ENCODE measurements around the gene RCAN1.
"Not testable (repeated sequence)": the region's sequence is repeated elsewhere in the genome, so short reads cannot be mapped to it uniquely, and the experiment has no call there.

The RCAN1 gene

DNA sequence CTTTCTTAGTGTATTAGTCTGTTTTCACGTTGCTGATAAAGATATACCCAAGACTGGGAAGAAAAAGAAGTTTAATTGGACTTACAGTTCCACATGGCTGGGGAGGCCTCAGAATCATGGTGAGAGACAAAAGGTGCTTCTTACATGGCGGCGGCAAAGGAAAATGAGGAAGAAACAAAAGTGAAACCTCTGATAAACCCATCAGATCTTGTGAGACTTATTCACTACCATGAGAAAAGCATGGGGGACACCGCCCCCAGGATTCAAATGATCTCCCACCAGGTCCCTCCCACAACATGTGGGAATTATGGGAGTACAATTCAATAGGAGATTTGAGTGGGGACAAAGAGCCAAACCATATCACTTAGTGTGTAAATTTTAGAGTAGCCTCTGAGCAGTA, 46.1 kb downstream of the RCAN1 start:
- DNase-seq (ENCODE audit: low spot score) = not testable (repeated sequence)

DNA sequence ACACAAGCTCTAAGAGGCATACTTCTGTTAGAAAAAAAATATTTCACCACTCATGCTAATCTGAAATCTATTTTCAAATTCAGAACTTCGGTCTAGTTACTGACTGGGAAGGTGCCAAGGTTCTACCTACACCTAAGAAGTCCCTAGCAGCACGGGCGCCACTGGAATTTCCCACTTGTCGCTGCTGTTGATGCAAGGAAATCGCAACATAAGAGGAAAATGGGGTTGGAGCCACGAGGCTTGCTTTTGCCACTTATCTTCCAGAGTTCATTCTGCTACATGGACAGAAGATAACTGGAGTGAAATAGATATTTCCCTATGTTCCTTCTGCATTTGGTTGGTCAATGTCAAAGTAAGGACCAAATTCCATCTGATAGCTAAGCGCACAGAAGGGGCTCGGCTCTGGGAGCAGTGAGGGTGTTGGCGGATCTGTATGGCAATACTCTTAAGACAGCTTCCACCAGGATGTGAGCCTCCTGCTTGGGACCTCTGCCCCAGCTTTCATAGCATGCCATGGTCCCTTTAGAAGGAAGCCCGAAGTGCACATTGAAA, 47.2 kb downstream of the RCAN1 start:
- no peak for DNase-seq (ENCODE audit: low spot score)

DNA sequence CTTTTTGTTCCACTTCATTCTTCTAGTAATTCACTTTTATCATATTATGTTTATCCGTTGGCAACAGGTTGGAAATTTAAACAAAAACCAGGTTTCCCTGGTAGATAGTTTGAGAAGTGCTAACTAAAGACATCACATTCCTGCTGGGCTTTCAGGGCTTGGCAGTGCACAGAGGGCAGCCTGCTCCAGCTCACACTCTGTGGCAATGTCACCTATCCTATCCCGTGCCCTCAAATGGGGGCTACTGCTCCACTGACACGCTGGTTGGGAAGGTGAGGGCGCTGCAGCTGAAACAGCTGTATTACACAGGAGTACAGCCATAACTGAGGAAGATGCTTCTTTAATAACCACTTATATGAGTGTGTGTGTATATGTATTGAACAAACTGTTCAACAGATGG, 49.7 kb downstream of the RCAN1 start:
- DNase-seq (ENCODE audit: low spot score) = no peak

DNA sequence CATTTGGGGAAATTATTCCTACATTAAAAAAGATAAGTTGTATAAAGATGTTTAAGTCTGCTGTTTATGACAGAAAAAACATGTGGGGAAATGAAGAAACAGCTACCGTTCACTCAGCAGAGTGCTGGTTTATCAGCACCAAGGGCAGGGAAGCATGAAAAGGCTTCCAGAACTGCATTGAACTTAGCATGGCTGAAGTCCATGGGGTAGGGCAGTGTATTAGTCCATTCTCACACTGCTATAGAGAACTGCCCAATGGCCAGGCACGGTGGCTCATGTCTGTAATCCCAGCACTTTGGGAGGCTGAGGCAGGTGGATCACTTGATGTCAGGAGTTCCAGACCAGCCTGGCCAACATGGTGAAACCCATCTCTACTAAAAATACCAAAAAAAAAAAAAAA, 51.5 kb downstream of the RCAN1 start:
- not testable (repeated sequence) for DNase-seq (ENCODE audit: low spot score)

DNA sequence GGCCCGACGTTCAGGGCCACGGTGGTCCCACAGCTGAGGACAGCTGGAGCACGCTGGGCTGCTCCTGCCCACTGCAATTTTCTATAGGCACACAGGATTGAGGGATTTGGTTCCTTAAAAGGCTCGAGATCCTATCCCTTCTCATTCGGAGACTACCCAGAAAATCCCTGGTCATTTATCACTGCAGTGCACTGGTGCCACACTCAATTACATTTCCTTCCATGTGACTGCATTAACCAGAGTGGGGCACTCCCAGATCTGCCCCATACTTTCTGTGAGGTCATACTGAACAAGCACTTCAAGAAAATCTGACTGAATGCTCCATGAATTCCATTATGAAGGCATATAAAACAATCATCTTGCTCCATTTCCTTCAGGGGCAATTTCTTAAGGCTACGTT, 53.1 kb downstream of the RCAN1 start:
- no peak for DNase-seq (ENCODE audit: low spot score)

DNA sequence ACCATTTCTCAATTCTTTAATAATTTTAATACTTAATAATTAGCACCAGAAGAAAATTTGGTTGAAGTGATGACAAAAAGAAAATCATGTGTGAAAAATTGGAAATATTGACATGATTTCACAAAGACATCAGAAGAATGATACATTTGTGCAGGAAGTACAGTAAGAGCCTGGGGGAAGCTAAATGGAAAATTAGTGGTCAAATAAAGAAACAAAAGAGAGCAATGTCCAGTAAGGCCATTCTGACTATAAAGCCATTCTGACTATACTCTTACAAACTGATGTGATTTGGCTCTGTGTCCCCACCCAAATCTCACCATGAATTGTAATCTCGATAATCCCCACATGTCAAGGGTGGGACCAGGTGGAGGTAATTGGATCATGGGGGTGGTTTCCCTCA, 54.3 kb downstream of the RCAN1 start:
- no peak for DNase-seq (ENCODE audit: low spot score)

DNA sequence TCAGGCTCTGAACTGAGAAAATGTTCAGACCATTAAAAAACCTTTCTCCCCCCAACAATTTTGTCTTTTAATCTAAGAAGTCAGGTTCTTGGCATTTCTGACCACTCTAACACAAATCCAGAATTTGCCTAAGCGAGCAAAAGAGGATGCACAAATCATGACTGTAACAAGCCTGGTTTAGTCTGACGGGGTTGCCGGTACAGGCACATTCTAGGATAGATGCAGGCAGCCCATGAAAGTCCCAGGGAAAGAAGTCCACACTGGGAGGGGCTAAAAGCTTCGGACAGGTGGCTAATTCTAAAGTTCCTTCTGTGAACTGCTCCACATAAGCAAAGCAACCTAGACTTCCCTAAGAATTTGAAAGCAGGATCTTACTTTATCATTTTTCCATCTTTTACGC, 54.9 kb downstream of the RCAN1 start:
- DNase-seq (ENCODE audit: low spot score) = no peak

DNA sequence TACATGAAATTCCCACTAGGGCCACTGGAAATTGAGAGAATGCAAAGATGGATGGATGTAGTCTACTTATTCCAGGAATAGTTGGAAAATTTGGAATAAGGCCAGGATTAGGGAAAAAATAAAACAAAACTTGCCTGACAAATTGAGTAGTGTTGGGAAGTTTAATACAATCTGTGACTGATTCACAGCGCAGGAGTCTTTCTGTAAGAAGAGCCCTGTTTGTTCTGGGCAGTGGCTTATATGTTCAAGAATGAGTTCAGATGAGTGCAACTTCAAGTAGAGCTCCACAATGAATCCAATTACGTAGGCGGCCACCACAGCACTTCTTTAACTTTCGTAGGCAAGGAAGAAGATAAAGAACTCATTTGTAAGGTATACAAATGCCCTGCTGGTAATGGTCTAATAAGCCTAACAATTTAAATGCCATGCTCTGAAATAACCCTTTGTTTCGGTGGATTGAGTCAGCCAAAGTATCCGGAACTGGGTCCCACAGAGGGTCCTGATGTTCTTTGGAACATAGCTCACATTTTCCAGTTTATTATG, 55.8 kb downstream of the RCAN1 start:
- DNase-seq (ENCODE audit: low spot score) = no peak

DNA sequence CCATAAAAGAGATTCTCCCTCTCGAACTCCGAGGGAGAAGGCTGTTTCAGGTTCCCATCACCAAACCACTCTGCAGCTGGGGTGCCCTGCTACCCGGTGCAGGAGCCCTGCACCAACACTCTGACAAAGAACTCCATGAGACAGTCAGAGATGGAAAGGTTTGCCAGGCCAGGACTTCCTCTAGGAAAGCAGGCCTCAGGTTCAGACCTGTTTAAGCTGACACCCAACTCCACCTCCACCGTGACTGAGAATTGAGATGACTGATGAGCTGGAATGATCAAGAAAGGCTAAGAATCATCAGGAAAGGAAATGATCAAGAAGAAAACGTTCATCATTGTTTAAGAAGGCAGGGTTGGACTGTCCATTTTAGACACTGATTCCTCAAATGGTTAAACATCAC, 56.7 kb downstream of the RCAN1 start:
- DNase-seq (ENCODE audit: low spot score) = no peak

DNA sequence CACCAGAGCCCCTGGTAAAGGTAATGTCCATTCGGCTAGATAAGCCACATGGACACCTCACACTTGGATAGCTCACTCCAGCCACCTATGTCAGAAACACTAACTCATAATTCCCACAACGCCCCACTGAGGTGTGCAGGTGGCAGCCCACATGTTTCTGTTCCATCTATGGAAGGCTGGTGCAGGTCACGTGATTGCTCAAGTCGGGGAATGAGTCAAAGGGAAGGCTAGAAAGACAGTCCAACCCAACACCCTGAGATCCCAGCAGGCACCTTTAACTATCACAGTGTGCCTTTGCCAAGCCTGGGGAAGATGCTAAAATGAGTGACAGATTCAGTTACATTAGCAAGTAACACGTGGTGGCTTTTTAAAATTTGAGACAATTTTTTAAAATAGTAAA, 57.7 kb downstream of the RCAN1 start:
- DNase-seq (ENCODE audit: low spot score) = no peak

DNA sequence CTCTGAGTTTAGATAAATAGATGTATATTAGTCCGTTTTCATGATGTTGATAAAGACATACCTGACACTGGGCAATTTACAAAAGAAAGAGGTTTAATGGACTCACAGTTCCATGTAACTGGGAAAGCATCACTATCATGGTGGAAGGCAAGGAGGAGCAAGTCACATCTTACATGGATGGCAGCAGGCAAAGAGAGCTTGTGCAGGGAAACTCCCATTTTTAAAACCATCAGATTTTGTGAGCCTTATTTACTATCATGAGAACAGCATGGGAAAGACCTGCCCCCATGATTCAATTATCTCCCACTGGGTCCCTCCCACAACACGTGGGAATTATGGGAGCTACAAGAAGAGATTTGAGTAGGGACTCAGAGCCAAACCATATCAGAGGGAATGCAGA, 60.2 kb downstream of the RCAN1 start:
- DNase-seq (ENCODE audit: low spot score) = not testable (repeated sequence)

DNA sequence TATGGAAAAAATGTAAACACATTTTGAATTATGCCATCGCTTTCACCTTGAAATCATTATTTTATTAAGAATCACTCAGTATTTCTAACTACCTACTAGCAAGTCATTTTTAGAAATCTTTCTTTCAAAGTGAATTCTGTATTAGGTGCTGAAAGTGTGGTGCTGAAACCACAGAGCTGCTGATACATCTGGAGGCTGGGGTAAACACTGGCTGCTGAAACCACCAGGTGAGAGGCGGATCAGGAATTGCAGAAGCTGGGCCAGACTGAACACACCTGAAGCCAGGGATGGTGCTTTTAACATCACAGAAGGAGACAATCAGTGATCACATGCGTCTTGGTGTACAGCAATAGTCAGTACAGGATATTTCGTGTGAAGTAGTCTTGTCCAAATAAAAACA, 60.7 kb downstream of the RCAN1 start:
- DNase-seq (ENCODE audit: low spot score) = no peak

DNA sequence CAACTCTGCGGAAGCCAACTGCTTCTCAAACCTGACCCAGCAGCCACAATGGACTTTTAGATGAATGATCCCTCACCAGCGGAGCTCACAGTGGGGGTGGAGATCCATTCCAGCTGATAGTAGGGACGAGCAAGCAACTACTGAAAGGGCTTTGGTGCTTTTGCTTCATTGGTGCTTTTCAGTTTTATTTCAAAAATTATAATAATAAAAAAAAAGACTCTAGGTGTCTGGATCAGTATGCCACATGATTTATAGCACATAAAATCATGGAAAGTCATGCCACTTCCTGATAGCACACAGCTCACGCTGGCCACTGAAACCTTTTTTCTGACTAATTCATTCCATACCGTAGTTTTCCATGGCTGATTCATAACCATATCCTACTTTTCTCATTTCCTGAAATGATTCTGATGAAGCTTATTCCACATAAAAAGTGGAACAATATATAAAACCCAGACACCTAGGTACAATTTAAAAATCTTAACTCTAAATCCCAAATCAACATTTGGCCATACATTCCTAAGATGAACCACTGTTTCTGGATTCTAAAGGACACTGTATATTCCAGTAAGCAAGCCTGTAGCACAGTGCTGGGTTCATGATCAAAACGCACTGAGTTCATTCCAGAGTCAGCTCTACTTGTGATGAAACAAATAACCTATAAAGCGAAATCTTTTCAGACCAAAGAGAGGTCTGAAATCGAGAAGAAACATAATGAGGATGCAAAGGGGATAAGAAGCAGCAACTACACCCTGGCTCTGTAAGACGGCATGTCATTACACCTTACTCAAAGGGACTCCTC, 61.6 kb downstream of the RCAN1 start:
- no peak for DNase-seq (ENCODE audit: low spot score)

DNA sequence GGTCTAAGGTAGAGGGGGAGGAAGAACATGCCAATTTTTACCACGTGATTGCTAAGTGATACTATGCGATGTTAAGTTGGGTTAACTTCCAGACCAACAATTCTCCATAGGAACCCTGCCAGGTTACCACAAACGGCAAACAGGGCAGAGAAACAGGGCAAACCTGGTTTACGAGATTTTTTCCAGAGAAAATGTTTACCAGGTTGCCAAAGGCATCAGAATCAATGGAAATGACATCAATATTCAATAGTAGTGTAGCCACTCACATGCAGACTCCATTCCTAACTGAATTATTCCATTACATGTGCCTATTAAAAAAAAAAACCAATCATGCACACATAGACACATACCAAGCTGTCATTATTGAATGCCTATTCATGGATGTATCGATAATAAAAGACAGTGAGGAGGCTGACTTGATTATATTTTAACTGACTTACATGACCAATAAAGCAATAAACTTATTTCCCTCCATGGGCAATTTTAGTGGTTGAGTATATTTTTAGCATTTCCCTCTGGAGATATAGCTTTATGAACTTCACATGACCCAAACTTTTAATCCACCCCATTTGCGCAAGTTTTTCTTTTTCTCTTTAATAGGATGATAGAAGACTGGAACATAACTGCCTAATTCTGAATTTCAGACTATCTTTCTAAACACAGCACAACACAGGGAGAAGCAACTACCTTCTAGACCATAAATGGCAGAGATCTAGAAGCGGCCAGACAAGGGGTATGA, 62.4 kb downstream of the RCAN1 start:
- DNase-seq (ENCODE audit: low spot score) = no peak

DNA sequence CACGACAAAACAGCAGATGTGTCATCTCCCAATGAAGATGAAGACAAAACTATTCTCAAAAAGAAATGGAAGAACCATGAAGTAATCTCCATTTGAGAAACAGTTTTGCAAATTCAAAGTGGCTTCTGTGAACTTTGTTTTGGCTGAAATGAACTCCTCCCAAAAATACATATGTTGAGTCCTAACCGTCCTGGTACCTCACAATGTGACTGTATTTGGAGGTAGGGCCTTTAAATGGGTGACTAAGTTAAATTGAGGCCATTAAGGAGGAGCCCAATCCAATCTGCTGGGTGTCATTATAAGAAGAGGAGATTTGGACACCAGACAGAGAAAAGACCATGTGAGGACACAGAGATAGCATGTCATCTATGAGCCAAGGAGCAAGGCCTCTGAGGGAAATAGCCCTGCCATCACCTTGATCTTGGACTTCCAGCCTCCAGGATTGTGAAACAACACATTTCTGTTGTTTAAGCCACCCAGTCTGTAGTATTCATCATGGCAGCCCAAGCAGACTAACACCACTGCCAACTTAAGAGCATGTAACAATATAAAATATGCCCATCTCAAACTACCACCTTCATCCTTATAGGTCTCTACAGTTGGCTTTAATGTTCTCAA, 64.6 kb downstream of the RCAN1 start:
- no peak for DNase-seq (ENCODE audit: low spot score)

DNA sequence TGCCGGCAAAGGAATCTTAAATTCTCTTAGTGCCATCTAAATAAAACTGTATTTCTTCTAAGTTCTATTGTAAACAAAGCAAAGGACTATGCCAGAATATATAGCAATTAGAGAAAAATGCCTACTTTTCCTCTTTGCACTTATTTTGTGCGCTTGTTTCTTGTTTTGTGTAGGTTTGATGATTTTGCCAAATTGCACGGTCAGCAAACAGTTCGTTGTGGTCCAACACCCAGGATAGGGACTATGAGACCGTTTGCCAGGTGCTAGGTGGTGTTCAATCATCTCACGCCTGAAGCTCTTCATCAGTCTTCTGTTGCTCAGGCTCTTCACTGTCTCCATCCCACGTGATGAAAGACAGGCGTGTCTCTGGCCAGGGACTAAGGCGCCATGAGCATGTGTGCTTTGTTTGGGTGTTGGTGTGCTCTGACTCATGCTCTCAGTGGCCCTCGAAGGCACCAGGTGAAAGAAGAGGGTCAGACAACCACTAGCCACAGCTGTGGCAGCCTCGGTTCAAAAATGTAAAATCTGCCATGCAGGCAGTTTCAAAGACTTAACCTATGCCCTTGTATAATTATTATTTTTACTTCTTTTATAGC, 66.0 kb downstream of the RCAN1 start:
- DNase-seq (ENCODE audit: low spot score) = no peak

DNA sequence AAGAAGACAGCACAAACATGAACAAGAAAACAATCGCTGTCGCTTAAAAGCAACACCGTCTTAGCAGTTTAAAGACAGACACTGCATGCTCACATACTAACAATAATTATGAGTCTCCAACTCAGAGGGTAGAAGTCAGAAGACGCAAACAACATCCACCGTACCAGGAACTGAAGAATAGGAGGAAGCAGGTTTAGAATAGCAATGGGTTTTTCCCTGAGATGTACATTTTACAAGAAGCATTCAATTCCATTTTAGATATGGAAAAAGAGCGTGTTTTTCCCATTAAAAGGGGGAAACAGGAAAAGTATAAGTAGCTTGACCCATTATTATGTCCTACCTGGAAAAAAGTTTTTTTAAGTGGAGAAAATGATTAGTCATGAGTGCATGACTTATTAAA, 68.4 kb downstream of the RCAN1 start:
- no peak for DNase-seq (ENCODE audit: low spot score)

DNA sequence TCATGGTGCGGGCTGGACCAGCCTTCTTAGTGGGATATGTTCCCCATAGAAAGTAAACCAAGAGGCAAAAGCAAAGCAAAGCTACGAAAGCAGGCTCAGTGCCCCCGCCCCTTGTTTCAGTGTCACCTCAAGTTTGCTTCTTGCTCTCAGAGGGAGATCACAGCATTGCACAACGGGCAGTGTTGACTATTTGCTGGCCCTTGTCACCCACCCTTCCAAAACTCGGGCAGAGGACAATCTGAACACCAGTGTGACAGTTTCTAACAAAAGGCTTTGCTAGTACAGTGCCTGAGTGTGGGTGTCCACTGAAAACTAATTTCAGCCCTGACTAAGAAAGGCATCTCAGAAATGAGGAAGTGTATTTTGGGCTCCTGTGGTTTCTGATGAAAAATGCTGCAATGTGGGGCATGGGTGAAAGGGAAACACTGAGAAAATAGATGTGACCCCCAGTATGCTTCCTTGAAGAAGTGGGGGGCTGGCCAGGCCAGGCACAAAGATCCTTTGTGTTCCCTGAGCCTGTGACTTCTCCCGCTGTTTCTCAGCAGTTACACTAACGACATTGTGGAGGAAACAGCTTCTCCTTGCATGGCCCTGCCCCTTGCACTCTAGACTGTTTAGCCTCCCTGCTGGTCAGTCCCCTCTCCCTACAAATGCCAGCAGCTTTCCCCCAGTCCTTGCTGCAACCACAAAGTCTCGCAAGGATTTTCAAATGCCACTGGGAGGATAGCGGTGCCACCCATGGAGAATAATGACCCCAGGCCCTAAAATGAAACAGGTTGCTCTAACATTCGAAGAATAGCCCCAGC, 69.6 kb downstream of the RCAN1 start:
- peak; percentile 55 for DNase-seq (ENCODE audit: low spot score)

DNA sequence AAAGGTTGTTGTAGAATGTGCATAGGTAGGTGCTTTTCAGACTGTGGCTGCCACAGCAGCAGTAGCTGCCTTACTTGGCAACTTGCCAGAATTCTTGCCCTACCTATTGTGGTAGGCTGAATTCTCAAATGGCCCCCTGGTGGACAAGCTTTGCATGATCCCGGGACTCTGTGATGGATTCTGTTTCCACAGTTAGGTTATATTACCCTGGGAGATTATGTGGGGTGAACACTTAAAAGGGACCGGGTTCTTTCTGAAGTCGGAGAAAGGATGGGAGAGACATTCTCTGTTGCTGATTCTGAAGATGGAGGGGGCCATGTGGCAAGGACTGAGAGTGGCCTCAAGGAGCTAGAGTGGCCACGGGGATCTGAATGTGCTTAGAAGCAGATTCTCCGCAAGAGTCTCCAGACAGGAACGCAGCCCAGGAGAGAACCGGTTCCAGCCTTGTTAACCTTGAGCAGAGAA, 70.8 kb downstream of the RCAN1 start:
- DNase-seq (ENCODE audit: low spot score) = peak; percentile 78

DNA sequence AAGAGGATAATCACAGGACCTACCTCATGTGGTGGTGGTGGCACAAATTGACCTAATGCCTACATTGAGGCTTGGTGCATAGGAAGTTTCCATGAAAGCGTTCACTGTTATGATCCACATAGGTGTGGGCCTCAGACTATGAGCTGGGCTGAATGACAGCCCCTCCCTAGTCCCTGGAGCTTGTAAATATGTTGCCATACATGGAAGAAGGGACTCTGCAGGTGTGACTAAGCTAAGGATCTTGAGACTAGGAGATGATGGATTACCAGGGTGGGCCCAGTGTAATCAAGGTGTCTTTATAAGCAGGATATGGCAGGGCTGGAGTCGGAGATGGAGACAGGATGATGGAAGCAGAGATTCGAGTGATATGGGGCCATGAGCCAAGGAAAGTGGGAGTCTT, 71.9 kb downstream of the RCAN1 start:
- no peak for DNase-seq (ENCODE audit: low spot score)

DNA sequence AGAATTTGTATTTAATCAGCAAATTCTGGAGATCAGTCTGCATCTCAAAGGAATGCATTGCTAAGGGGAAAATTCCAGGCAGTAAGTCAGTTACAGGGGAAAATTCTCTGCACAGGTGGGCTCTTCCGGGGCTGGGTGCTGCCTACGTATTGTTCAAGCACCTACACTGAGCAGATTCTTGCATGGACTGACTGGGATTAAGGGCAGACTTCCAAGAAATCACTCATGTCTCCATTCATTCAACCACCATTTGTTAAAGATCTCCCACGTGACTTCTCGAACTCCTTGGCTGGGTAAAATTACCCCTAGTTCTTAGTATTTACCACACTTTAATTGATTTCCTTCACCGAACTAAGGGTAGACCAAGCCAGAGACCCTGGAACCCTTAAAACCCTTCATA, 74.7 kb downstream of the RCAN1 start:
- no peak for DNase-seq (ENCODE audit: low spot score)

Data from iPS-NIHi11 (cell line).